ENCODE data around the gene HSPB2. TPM values are rescaled to one million over a fixed set of nuclear protein-coding genes. Genes with fewer than 3 reads are reported as not detected.

The HSPB2 gene
- total and polyA plus RNA-seq, 12 donors, result 18.9 to 136 (median 32.6) TPM

DNA sequence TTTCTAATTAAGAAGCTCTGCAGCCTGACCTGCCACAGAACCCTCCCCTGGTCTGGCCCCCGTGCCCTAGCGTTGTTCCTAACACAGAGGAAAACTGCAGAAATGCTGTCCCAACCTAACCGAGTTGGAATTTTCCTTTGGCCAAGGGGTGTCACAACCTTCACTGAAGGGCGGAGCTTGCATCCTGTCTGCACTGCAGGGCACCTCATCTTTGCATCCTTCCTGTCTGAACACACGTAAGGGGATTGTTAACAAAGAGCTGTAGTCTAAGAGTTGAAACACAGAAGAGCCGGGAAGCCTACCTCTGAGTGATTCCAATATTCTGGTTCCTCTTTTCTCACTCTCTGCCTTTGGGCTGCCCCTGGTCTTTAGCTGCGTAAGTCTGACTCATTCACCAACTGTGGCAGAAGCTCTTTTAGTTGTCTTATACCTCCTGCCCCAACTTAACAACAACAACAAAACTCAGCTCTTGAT, 26.2 kb downstream of the HSPB2 start:
- ATAC-seq (peak in 6 of 8 donors; percentile 4 to 41 (median 19)), DNase-seq (no peak)
- no peaks in the 10 kb centered on the region for H3K27me3 ChIP-seq
- H3K27ac ChIP-seq, result peak overlapping the region in 8 of 10 donors; percentile 68 to 84 (median 76)
- H3K4me3 ChIP-seq, result peak overlapping the region in 4 of 10 donors; percentile 6 to 68 (median 35)
- H3K4me1 ChIP-seq, result peaks cover 2 to 73% (median 43%) of the 10 kb centered on the region in 9 donors
- intact Hi-C loops (cut with DNase I), result loop anchor here in 6 of 10 donors (5.0 to 10.0 kb wide), 3 partner anchors 34 to 146 kb away; partner anchors contain the start of genes SDHD (in 2 of the 6) and TIMM8B (in 2 of the 6)
- H3K9me3 ChIP-seq, result no peaks in the 10 kb centered on the region
- TF ChIP-seq CTCF (IDR thresholded peaks at IDR 0.05), result no peak
- WGBS, 2 donors, result 22 to 24% methylated on average over 7 of the region's 7 CpGs
- no peaks in the 10 kb centered on the region for H3K36me3 ChIP-seq

GRCh38 chr11:111939836-111940604, 27.5 kb downstream of the HSPB2 start:
- 69 to 70% methylated on average over 4 of the region's 4 CpGs for WGBS, 2 donors
- no peak for ATAC-seq

GRCh38 chr11:111941963-111942362, 29.4 kb downstream of the HSPB2 start:
- no peak overlapping the region for H3K4me3 ChIP-seq
- ATAC-seq, result peak; percentile 32 to 82 (median 70)
- peak overlapping the region in 5 of 10 donors; percentile 18 to 68 (median 59) for H3K27ac ChIP-seq
- intact Hi-C loops (cut with DNase I), result loop anchor here in 1 of 10 donors (5.0 kb wide), 1 partner anchor 35 kb away; no protein-coding TSS in a partner anchor
- H3K4me1 ChIP-seq, result peaks cover 0 to 78% (median 38%) of the 10 kb centered on the region in 9 donors
- TF ChIP-seq CTCF (IDR thresholded peaks at IDR 0.05), result no peak
- H3K36me3 ChIP-seq, result no peaks in the 10 kb centered on the region
- peak in 1 of 2 donors; percentile 62 for DNase-seq
- H3K27me3 ChIP-seq, result no peaks in the 10 kb centered on the region
- H3K9me3 ChIP-seq, result no peaks in the 10 kb centered on the region
- 59 to 60% methylated on average over 5 of the region's 5 CpGs for WGBS, 2 donors

More at GRCh38 chr11:111939836-111940604, 27.5 kb downstream of the HSPB2 start:
- intact Hi-C loops (cut with DNase I), result loop anchor here in 6 of 10 donors (5.0 to 10.0 kb wide), 3 partner anchors 32 to 145 kb away; partner anchors contain the start of genes SDHD (in 2 of the 6) and TIMM8B (in 2 of the 6)
- Histone ChIP-seq H3K4me3 (no peak overlapping the region), H3K27ac (peak overlapping the region in 5 of 10 donors; percentile 72 to 84 (median 80)), H3K4me1 (peaks cover 2 to 83% (median 48%) of the 10 kb centered on the region in 9 donors), H3K9me3 (no peaks in the 10 kb centered on the region), H3K36me3 (no peaks in the 10 kb centered on the region), H3K27me3 (no peaks in the 10 kb centered on the region)
- TF ChIP-seq CTCF (IDR thresholded peaks at IDR 0.05), result no peak
- no peak for DNase-seq

GRCh38 chr11:111942829-111943228, 30.3 kb downstream of the HSPB2 start:
- Histone ChIP-seq H3K9me3 (no peaks in the 10 kb centered on the region), H3K4me1 (peaks cover 0 to 71% (median 33%) of the 10 kb centered on the region in 9 donors), H3K36me3 (no peaks in the 10 kb centered on the region), H3K4me3 (no peak overlapping the region), H3K27ac (peak overlapping the region in 1 of 10 donors; percentile 68), H3K27me3 (no peaks in the 10 kb centered on the region)
- intact Hi-C loops (cut with DNase I), result loop anchor here in 1 of 10 donors (5.0 kb wide), 1 partner anchor 34 kb away; no protein-coding TSS in a partner anchor
- 93 to 96% methylated on average over 7 of the region's 7 CpGs for WGBS, 2 donors
- TF ChIP-seq CTCF (IDR thresholded peaks at IDR 0.05), result no peak
- DNase-seq (no peak), ATAC-seq (no peak)

Measured in heart right ventricle (tissue), 16 donors.